ENCODE measurements around the gene TRAPPC12. TPM values are rescaled to one million over a fixed set of nuclear protein-coding genes. Genes with fewer than 3 reads are reported as not detected.

TRAPPC12 gene
- total RNA-seq, 1 donor from 2014 or later, result 89.8 TPM

DNA sequence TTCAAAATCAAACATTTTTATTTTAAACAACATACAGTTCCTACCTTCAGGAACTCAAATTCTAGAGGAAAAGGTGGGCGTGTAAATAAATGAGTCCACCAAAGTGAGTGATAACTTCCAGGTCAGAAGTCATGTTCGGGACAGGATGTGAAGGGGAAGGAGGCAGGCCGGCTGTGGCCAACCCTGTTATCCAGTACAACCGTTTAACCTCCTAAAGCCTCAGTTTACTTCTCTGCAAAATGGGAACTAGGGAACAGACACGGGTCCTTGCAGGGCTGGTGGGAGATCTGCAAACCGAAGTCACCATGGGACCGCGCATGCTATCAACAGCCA, 2.2 kb upstream of the TRAPPC12 start:
- H3K4me1 ChIP-seq, result peaks cover 30% of the 10 kb centered on the region
- peaks cover 4% of the 10 kb centered on the region for H3K36me3 ChIP-seq
- DNase-seq, result no peak
- peak overlapping the region; percentile 88 for H3K27ac ChIP-seq
- peak overlapping the region; percentile 96 for H3K4me3 ChIP-seq
- peak; percentile 4 for ATAC-seq
- no peaks in the 10 kb centered on the region for H3K27me3 ChIP-seq
- no peaks in the 10 kb centered on the region for H3K9me3 ChIP-seq
- TF ChIP-seq, protein P1, sequence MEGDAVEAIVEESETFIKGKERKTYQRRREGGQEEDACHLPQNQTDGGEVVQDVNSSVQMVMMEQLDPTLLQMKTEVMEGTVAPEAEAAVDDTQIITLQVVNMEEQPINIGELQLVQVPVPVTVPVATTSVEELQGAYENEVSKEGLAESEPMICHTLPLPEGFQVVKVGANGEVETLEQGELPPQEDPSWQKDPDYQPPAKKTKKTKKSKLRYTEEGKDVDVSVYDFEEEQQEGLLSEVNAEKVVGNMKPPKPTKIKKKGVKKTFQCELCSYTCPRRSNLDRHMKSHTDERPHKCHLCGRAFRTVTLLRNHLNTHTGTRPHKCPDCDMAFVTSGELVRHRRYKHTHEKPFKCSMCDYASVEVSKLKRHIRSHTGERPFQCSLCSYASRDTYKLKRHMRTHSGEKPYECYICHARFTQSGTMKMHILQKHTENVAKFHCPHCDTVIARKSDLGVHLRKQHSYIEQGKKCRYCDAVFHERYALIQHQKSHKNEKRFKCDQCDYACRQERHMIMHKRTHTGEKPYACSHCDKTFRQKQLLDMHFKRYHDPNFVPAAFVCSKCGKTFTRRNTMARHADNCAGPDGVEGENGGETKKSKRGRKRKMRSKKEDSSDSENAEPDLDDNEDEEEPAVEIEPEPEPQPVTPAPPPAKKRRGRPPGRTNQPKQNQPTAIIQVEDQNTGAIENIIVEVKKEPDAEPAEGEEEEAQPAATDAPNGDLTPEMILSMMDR (IDR thresholded peaks at IDR 0.05), result no peak
- intact Hi-C loops (cut with DNase I), result no loop called here

DNA sequence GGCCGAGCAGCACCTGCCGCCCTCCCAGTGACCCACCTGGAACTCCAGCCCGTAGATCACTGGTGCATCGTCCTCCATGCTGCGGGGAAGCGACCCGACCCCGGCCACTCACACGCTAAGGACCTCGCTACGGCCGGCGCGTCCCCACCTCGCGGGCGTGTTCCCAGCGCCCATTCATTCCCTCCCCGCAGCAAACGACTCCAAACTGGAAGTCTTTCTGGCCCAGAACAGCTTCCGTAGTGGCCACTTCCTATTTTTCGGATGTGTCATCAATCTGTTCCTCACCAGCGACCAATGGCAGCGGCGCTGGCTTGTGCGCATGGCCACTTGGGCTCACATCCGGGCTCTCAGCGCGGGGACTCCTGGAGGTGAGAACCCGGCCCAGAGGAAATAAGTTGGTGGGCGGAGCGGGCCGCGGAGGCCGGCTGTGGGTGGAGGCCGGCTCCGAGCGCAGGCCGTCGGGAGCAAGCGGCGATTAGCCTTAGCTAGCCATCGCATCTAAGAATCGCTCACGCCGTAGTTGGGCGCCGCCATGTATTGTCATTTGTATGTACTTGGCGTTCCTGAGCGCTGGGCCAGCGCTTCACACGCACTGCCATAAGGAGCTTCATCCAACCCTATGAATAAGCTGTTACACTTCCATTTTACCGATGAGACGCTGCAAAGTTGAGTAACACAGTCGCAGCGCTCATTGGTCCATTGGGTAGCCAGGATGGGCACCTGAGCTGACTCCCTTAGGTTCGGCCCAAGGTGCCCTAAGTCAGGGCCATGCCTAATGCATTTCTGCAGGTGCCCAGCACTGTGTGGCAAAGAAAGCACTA, 1.7 kb upstream of the TRAPPC12 start, which contains the start of gene EIPR1:
Gene EIPR1, minus strand, starts transcription at position 207 of the 821 bp plus-strand sequence. Its CDS starts 129 bp downstream, at position 78.
- DNase-seq (peak; percentile 99), ATAC-seq (peak; percentile 95)
- H3K4me3 ChIP-seq, result peak within 1 kb of the TSS; percentile 96
- H3K27me3 ChIP-seq, result no peaks in the 10 kb centered on the region
- H3K36me3 ChIP-seq, result peaks cover 10% of the 10 kb centered on the region
- no peaks in the 10 kb centered on the region for H3K9me3 ChIP-seq
- intact Hi-C loops (cut with DNase I), result no loop called here
- TF ChIP-seq, protein P1 (IDR thresholded peaks at IDR 0.05), result peak; percentile 18
- H3K27ac ChIP-seq, result peak within 1 kb of the TSS; percentile 88
- H3K4me1 ChIP-seq, result peaks cover 30% of the 10 kb centered on the region

DNA sequence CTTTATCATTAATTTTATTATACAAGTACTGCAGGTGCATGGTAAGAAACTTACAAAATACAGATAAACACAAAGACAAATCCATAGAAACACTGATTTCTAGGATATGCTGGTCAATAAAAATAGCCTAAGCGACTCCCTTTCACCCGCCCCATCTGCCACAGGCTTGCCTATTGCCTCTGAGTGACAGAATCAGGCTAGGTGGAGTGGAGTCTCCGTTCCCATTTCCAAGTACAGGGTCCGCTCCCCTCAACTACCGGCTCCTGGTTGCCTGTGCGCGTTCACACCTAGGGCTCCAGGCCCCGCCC, 201 bp upstream of the TRAPPC12 start:
- Histone ChIP-seq H3K4me1 (peaks cover 30% of the 10 kb centered on the region), H3K27ac (peak overlapping the region; percentile 90), H3K36me3 (peaks cover 10% of the 10 kb centered on the region), H3K4me3 (peak overlapping the region; percentile 95), H3K27me3 (no peaks in the 10 kb centered on the region), H3K9me3 (no peaks in the 10 kb centered on the region)
- TF ChIP-seq, protein P1 (IDR thresholded peaks at IDR 0.05), result no peak
- DNase-seq (no peak), ATAC-seq (no peak)
- intact Hi-C loops (cut with DNase I), result no loop called here

DNA sequence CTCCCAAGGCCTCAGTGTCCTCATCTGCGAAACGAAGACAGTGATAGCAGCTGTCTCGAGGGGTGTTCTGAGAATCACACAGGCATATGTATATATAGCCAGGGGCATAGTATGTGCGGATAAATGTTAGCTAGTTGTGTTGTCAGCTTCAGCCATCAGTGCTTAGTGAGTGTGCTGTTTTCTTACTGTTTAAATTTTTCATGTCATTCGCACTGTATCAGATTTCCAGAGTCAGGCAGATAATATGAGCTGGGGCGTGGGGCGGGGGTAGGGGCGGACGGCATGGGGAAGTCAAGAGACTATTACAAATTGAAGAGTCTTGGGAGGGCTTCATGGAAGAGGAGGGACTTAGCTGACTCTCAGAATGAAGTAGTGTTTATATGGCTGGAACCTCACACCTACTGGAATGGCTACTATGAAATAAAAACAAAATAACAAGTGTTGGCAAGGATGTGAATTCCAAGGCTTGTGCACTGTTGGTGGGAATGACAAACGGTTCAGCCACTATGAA, 7.0 kb downstream of the TRAPPC12 start:
- Histone ChIP-seq H3K27ac (no peak overlapping the region), H3K4me1 (no peaks in the 10 kb centered on the region), H3K27me3 (no peaks in the 10 kb centered on the region), H3K36me3 (peaks cover 42% of the 10 kb centered on the region), H3K4me3 (no peak overlapping the region), H3K9me3 (no peaks in the 10 kb centered on the region)
- TF ChIP-seq, protein P1 (IDR thresholded peaks at IDR 0.05), result no peak
- intact Hi-C loops (cut with DNase I), result no loop called here
- no peak for DNase-seq
- ATAC-seq, result no peak

DNA sequence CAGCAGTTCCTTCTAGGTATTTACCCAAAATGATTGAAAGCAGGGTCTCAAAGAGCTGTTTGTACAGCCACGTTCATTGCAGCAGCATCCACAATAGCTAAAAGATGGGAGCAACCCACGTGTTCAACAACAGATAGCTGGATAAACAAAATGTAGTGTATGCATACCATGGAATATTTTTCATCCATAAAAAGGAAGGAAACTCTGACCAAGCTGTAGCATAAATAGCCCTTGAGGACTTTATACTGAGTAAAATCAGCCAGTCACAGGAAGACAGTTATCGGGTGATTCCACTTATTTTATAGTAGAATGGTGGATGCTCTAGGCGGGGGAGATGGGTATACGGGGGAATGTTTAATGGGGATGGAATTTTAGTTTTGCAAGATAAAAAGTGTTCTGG, 7.5 kb downstream of the TRAPPC12 start:
- Histone ChIP-seq H3K27ac (no peak overlapping the region), H3K36me3 (peaks cover 41% of the 10 kb centered on the region), H3K9me3 (no peaks in the 10 kb centered on the region), H3K4me3 (no peak overlapping the region), H3K27me3 (no peaks in the 10 kb centered on the region), H3K4me1 (no peaks in the 10 kb centered on the region)
- intact Hi-C loops (cut with DNase I), result no loop called here
- DNase-seq (no peak), ATAC-seq (no peak)
- TF ChIP-seq, protein P1 (IDR thresholded peaks at IDR 0.05), result no peak
